GM12892 (cell line): ENCODE measurements around the gene ETV5.

ENCODE experiments used
- POLR2A ChIP-seq: IDR thresholded peaks from 2 replicates; pipeline ENCODE4 v1.6.1; 2011; ENCODE audit warnings: low read depth, low read length, control low read depth
- TAF1 ChIP-seq: IDR thresholded peaks from 2 replicates; pipeline ENCODE4 v1.6.1; 2011; ENCODE audit warnings: low read depth, mild to moderate bottlenecking, control low read depth, low read length, borderline replicate concordance

DNA sequence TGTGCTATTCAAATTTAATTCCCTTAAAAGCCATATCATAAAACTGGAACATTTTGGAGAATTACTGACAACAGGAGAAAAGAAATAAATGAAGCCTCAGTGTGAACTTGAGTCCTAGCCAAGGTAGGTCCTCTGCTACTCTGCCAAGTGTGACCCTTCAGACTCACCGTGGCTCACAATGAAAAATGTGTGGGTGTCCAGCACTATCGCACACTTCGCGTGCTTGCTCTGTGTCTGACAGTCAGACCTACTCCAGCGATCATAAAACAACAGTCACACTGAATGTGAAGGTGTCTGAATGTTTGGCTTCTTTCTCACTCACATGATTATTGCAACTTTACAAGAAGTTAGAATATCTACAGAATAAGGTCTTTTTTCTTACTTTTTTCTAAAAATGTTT lies 105.3 kb downstream of the ETV5 start:
- no peak for TF ChIP-seq POLR2A
- TF ChIP-seq TAF1 = no peak
